GM12874 (cell line): ENCODE data around the gene CILP2.

Source experiments
- CTCF ChIP-seq: IDR thresholded peaks from 2 replicates; pipeline ENCODE4 v1.5.1; 2011; ENCODE audit warnings: low read depth, mild to moderate bottlenecking, control low read depth, low read length, moderate library complexity; ENCODE audit not compliant: insufficient read depth

CILP2 gene

GRCh38 chr19:19534556-19535265, 3.4 kb upstream of the CILP2 start:
- TF ChIP-seq CTCF = no peak

GRCh38 chr19:19535311-19536191, 2.5 kb upstream of the CILP2 start:
- no peak for TF ChIP-seq CTCF

- TF ChIP-seq CTCF = no peak
These were observed 703 bp upstream of the CILP2 start for GRCh38 chr19:19537075-19538048.

GRCh38 chr19:19538785-19539166, 711 bp downstream of the CILP2 start:
- no peak for TF ChIP-seq CTCF

GRCh38 chr19:19539698-19540063, 1.6 kb downstream of the CILP2 start:
- TF ChIP-seq CTCF = no peak

- TF ChIP-seq CTCF = no peak
These were observed 2.1 kb downstream of the CILP2 start for GRCh38 chr19:19540064-19540714.
